B cell (primary cell): ENCODE measurements around the gene ASIC3. TPM values are rescaled to one million over a fixed set of nuclear protein-coding genes. Genes with fewer than 3 reads are reported as not detected.
A peak's percentile ranks its signal among the peaks of the same experiment; 100 is the strongest.
"Not testable (repeated sequence)": the region's sequence is repeated elsewhere in the genome, so short reads cannot be mapped to it uniquely, and the experiment has no call there.

Source experiments
- ATAC-seq: fragments of 200-7000 bp; cut with Tn5 transposase; one replicate; pipeline ENCODE4 v1.10.0; 2021; ENCODE audit warnings: low read depth, mild to moderate bottlenecking, moderate number of reproducible peaks, moderate library complexity
- CTCF ChIA-PET: fragments of 350-600 bp; sonication (Branson Sonifier 250); formaldehyde crosslinking; loops from one replicate; lab custom pipeline; 2021; ENCODE audit warnings: antibody characterized with exemption, inconsistent platforms; lab: Charles Lee
- POLR2A ChIA-PET: fragments of 350-600 bp; sonication (Branson Sonifier 250); formaldehyde crosslinking; loops from one replicate; lab custom pipeline; 2021; ENCODE audit warnings: antibody characterized with exemption; lab: Charles Lee
- DNase-seq: peaks from one replicate; pipeline ENCODE4 v3.0.0; 2013
- H2AFZ ChIP-seq: 2 replicates; pipeline ENCODE4 v1.6.1; 2012; ENCODE audit warnings: mild to moderate bottlenecking, low read depth, low read length; ENCODE audit not compliant: insufficient read depth, poor library complexity, severe bottlenecking
- H3K27ac ChIP-seq, 2 donors: 1 replicate in 1 of 2; 2 replicates in 1 of 2; pipeline ENCODE4 v1.5.1; 2012 to 2013; ENCODE audit warnings: low read length in 2 of 2, mild to moderate bottlenecking in 2 of 2, moderate library complexity in 1 of 2
- H3K27me3 ChIP-seq, 4 experiments: fragments of 200-600 bp in 1 of 4; sonication (generic) in 1 of 4; replicated peaks in 1 of 4; 1 replicate in 2 of 4; 2 replicates in 2 of 4; pipeline versions ENCODE4 v1.6.1 to v1.7.0; 2013 to 2016; ENCODE audit warnings: low read length in 3 of 4, mild to moderate bottlenecking in 2 of 4, mixed read lengths in 1 of 4, moderate library complexity in 1 of 4; ENCODE audit not compliant: insufficient read depth in 4 of 4, control insufficient read depth in 3 of 4; ENCODE audit errors: control extremely low read depth in 1 of 4
- H3K36me3 ChIP-seq, 2 experiments: replicated peaks in 1 of 2; 1 replicate in 1 of 2; 2 replicates in 1 of 2; pipeline versions ENCODE4 v1.6.1 to v1.7.1; 2013; ENCODE audit warnings: low read length in 1 of 2; ENCODE audit not compliant: insufficient read depth in 2 of 2, control insufficient read depth in 1 of 2; ENCODE audit errors: control extremely low read depth in 1 of 2, extremely low read depth in 1 of 2
- H3K4me1 ChIP-seq, 2 donors: fragments of 200-600 bp in 1 of 2; sonication (generic) in 1 of 2; 1 replicate in 1 of 2; 2 replicates in 1 of 2; pipeline versions ENCODE4 v1.5.1 to v1.6.1; 2013 to 2017; ENCODE audit warnings: low read length in 2 of 2; ENCODE audit not compliant: control insufficient read depth in 2 of 2, insufficient read depth in 2 of 2
- H3K4me2 ChIP-seq: replicated peaks from 2 replicates; pipeline ENCODE3; 2012; ENCODE audit warnings: mild to moderate bottlenecking, low read depth, low read length; ENCODE audit not compliant: poor library complexity, severe bottlenecking
- H3K4me3 ChIP-seq, 5 experiments: fragments of 200-600 bp in 1 of 5; sonication (generic) in 1 of 5; 1 replicate in 3 of 5; 2 replicates in 2 of 5; pipeline versions ENCODE4 v1.5.1 to v1.7.0; 2011 to 2016; ENCODE audit warnings: low read length in 4 of 5, mild to moderate bottlenecking in 4 of 5, low read depth in 2 of 5, control low read depth in 1 of 5, moderate library complexity in 1 of 5; ENCODE audit not compliant: insufficient read depth in 1 of 5; ENCODE audit errors: control extremely low read depth in 1 of 5, extremely low read depth in 1 of 5
- H3K79me2 ChIP-seq: fragments of 200-600 bp; sonication (generic); one replicate; pipeline ENCODE4 v1.6.0; 2016; ENCODE audit warnings: low read length; ENCODE audit not compliant: control insufficient read depth, insufficient read depth
- H3K9ac ChIP-seq: fragments of 200-600 bp; sonication (generic); 2 replicates; pipeline ENCODE4 v1.6.1; 2017; ENCODE audit warnings: mild to moderate bottlenecking, low read length, moderate library complexity
- H3K9me3 ChIP-seq, 3 donors: one replicate each; pipeline versions ENCODE4 v1.6.1 to v1.7.1; 2013; ENCODE audit warnings: low read length in 2 of 3; ENCODE audit not compliant: control insufficient read depth in 2 of 3, insufficient read depth in 1 of 3; ENCODE audit errors: control extremely low read depth in 1 of 3
- H4K20me1 ChIP-seq: 2 replicates; pipeline ENCODE4 v1.6.0; 2012; ENCODE audit warnings: mild to moderate bottlenecking, low read length; ENCODE audit not compliant: insufficient read depth, control insufficient read depth, poor library complexity, severe bottlenecking
- H3K27ac Mint-ChIP-seq: one replicate; pipeline ENCODE4 v1.8.0; 2021; ENCODE audit warnings: mixed read lengths
- H3K27me3 Mint-ChIP-seq: one replicate; pipeline ENCODE4 v1.8.0; 2021; ENCODE audit warnings: mixed read lengths
- H3K4me1 Mint-ChIP-seq: one replicate; pipeline ENCODE4 v1.8.0; 2021; ENCODE audit warnings: mixed read lengths
- H3K4me3 Mint-ChIP-seq: one replicate; pipeline ENCODE4 v1.8.0; 2021; ENCODE audit warnings: mixed read lengths
- H3K9me3 Mint-ChIP-seq: one replicate; pipeline ENCODE4 v1.8.0; 2022; ENCODE audit warnings: mixed read lengths; ENCODE audit not compliant: insufficient read depth
- EZH2 ChIP-seq: IDR thresholded peaks from 2 replicates; pipeline ENCODE4 v1.6.1; 2012; ENCODE audit warnings: borderline replicate concordance, low read depth, mild to moderate bottlenecking, moderate library complexity, low read length; ENCODE audit not compliant: insufficient read depth, poor library complexity, severe bottlenecking
- WGBS: methylation state at CpG from one replicate; pipeline ENCODE4 v1.1.5; 2013; ENCODE audit warnings: missing lambda C conversion rate; ENCODE audit not compliant: insufficient coverage; 5-methylcytosine and 5-hydroxymethylcytosine counted together
- intact Hi-C: fragments of 100-400 bp; cut with micrococcal nuclease; formaldehyde crosslinking; loops from one replicate; pipeline ENCODE4 v1.10.0; 2022
- polyA plus RNA-seq: library from polyadenylated mRNA; depleted of rRNA; stranded (reverse); fragments of >200 nt; gene quantifications from 2 replicates; pipeline ENCODE4 v1.2.3, GENCODE V29; 2012
- total RNA-seq, 2 donors: library from RNA; stranded (reverse); fragments of 120-200 nt in 1 of 2; gene quantifications; 1 replicate in 1 of 2; 2 replicates in 1 of 2; pipeline versions ENCODE4 v1.2.3 to v1.2.4, GENCODE V29; 2013 to 2022
- TF ChIP-seq, protein P1 (sequence below): fragments of 200-600 bp; IDR thresholded peaks from one replicate; pipeline ENCODE4 v1.8.0; 2022; ENCODE audit warnings: antibody characterized with exemption, mild to moderate bottlenecking

ASIC3 gene
- total and polyA plus RNA-seq, 2 donors (not counting 1 experiment from before 2014, with no cell fraction given), result 4.8 to 5.0 TPM

- peaks cover 11 to 17% of the 10 kb centered on the region in 2 donors for H3K4me1 ChIP-seq
- H3K9ac ChIP-seq, result peak overlapping the region; percentile 76
- not testable (repeated sequence) for H3K9me3 Mint-ChIP-seq, DNase-seq, H4K20me1 ChIP-seq, H3K9me3 ChIP-seq, H3K36me3 ChIP-seq
- intact Hi-C loops, result loop anchor here (1.0 to 10.0 kb wide), 10 partner anchors 9 to 1255 kb away; partner anchors contain the start of genes ABCF2, CHPF2, REPIN1 and TMUB1
- H3K4me3 Mint-ChIP-seq, result peak overlapping the region; percentile 97
- WGBS, result 12% methylated on average over 15 of the region's 16 CpGs
- H3K27ac ChIP-seq, result peak overlapping the region; percentile 95 to 96
- POLR2A ChIA-PET, result interaction anchor here (0.5 to 1.5 kb wide), 6 partner anchors 10 to 220 kb away, joined by 3 to 12 read pairs (median 6); partner anchors contain the start of gene FASTK
- peaks cover 23% of the 10 kb centered on the region for H3K4me1 Mint-ChIP-seq
- ATAC-seq, result peak; percentile 5
- peak overlapping the region; percentile 54 to 86 (median 78) for H3K4me3 ChIP-seq
- H3K27ac Mint-ChIP-seq, result peak overlapping the region; percentile 99
- peaks cover 0 to 26% (median 7%) of the 10 kb centered on the region in 4 experiments for H3K27me3 ChIP-seq
- peak overlapping the region; percentile 75 for H2AFZ ChIP-seq
- H3K4me2 ChIP-seq, result peak overlapping the region; percentile 82
- CTCF ChIA-PET, result interaction anchor here (0.8 to 2.8 kb wide), 7 partner anchors 9 to 57 kb away, joined by 3 to 25 read pairs (median 3); partner anchors contain the start of gene TMUB1
- H3K79me2 ChIP-seq, result peaks cover 14% of the 10 kb centered on the region
- H3K27me3 Mint-ChIP-seq, result peaks cover 13% of the 10 kb centered on the region
Measured at GRCh38 chr7:151027728-151028130, 20.6 kb upstream of the ASIC3 start.

DNA sequence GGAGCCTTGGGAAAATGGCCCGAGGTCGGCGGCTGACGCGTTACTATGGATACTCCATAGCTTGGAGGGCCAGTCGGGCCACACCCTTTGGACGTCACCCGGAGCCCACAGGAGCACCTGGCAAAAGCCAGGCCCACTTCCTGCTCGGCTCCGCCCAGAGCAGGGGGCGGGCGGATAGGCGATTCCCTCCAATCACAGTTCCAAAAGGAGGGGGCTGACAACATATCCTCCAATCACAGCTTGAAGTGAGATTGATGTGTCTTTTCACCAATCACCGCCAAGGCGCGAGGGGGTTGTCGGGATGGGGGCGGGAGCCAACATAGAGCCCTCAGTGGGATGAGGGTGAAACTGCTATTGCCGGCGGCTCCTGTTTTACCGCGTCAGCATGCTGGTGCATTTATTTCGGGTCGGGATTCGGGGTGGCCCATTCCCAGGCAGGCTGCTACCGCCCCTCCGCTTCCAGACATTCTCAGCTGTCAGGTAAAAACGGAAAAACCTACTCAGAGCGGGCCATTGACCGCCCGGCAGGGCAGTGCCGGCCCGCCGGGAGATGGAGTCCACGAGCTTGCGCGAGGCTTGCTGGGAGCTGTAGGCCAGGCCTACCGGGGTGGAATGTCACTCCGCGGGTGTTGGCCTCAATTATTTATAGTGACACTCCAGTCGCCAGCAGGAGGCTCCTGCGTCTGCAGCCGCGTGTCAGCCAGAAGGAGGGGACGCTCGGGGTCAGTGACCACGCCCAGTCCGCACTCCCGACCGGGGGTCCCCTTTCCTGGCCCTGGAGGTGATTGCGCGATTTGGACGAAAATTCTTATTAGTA, 20.0 kb upstream of the ASIC3 start, which contains the start of gene ABCB8:
Gene ABCB8, plus strand, starts transcription at position 320 of the 817 bp plus-strand sequence. Its CDS starts 66 bp downstream, at position 386.
- WGBS, result under 1% methylated on average over 49 of the region's 53 CpGs
- Mint-ChIP-seq H3K27ac (peak within 1 kb of the TSS; percentile 99), H3K27me3 (peaks cover 7% of the 10 kb centered on the region), H3K9me3 (no peaks in the 10 kb centered on the region), H3K4me3 (peak within 1 kb of the TSS; percentile 97), H3K4me1 (peaks cover 23% of the 10 kb centered on the region)
- Histone ChIP-seq H4K20me1 (no peaks in the 10 kb centered on the region), H3K9ac (peak within 1 kb of the TSS; percentile 76), H3K79me2 (peaks cover 14% of the 10 kb centered on the region), H3K27ac (peak within 1 kb of the TSS; percentile 95 to 96), H3K4me3 (peak within 1 kb of the TSS; percentile 54 to 86 (median 78)), H3K27me3 (peaks cover 0 to 20% (median 7%) of the 10 kb centered on the region in 4 experiments), H2AFZ (peak within 1 kb of the TSS; percentile 75), H3K9me3 (no peaks in the 10 kb centered on the region), H3K4me2 (peak within 1 kb of the TSS; percentile 82), H3K4me1 (peaks cover 11 to 17% of the 10 kb centered on the region in 2 donors), H3K36me3 (no peaks in the 10 kb centered on the region)
- DNase-seq, result peak; percentile 99
- ChIA-PET POLR2A (interaction anchor here (0.5 to 1.5 kb wide), 6 partner anchors 10 to 220 kb away, joined by 3 to 12 read pairs (median 6); partner anchors contain the start of gene FASTK), CTCF (interaction anchor here (0.8 to 2.8 kb wide), 10 partner anchors 9 to 83 kb away, joined by 3 to 25 read pairs (median 3); partner anchors contain the start of gene TMUB1)
- ATAC-seq, result peak; percentile 92
- TF ChIP-seq, protein P1, sequence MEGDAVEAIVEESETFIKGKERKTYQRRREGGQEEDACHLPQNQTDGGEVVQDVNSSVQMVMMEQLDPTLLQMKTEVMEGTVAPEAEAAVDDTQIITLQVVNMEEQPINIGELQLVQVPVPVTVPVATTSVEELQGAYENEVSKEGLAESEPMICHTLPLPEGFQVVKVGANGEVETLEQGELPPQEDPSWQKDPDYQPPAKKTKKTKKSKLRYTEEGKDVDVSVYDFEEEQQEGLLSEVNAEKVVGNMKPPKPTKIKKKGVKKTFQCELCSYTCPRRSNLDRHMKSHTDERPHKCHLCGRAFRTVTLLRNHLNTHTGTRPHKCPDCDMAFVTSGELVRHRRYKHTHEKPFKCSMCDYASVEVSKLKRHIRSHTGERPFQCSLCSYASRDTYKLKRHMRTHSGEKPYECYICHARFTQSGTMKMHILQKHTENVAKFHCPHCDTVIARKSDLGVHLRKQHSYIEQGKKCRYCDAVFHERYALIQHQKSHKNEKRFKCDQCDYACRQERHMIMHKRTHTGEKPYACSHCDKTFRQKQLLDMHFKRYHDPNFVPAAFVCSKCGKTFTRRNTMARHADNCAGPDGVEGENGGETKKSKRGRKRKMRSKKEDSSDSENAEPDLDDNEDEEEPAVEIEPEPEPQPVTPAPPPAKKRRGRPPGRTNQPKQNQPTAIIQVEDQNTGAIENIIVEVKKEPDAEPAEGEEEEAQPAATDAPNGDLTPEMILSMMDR, result peak; percentile 25
- TF ChIP-seq EZH2, result no peak
- intact Hi-C loops, result loop anchor here (1.0 to 10.0 kb wide), 10 partner anchors 10 to 1256 kb away; partner anchors contain the start of genes ABCF2, CHPF2, REPIN1 and TMUB1
